Stomach (tissue), 4 donors: ENCODE results near the gene MYO5B.

Source experiments
- POLR2A ChIP-seq, 4 donors: fragments of 450-650 bp; IDR thresholded peaks; one replicate each; pipeline ENCODE4 v1.6.1; 2016; ENCODE audit warnings: antibody characterized with exemption in 4 of 4, control low read depth in 2 of 4, mild to moderate bottlenecking in 1 of 4, moderate library complexity in 1 of 4
- POLR2AphosphoS5 ChIP-seq, 3 donors: sonication (generic); formaldehyde crosslinking; IDR thresholded peaks; one replicate each; pipeline ENCODE4 v1.6.1; 2016; ENCODE audit warnings: antibody characterized with exemption in 3 of 3
- TF ChIP-seq, protein P1 (sequence below), 7 experiments: fragments of 450-650 bp in 4 of 7; fragments of 200-600 bp in 3 of 7; sonication (generic) in 3 of 7; IDR thresholded peaks; one replicate each; pipeline ENCODE4 v1.5.1; 2016 to 2019; ENCODE audit warnings: antibody characterized with exemption in 7 of 7, control low read depth in 2 of 7, mild to moderate bottlenecking in 1 of 7

DNA sequence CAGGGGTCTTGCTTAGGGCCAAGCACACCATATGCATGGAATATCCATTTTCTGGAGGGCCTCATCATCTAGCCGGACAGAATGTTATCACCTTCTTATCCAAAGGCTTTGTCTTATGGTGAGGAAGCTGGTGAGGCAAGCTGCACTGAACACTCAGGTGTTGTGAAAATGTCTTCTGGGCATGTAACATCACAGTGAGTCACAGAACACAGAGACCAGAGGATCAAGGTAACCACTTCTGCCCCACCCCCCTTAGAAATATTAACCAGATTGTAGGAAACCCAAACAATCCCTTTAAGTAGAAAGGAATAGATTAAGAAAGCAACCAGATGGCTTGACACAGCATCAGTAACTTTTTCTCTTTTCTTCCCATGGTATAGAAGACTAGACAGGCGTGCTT lies 51.1 kb downstream of the MYO5B start:
- TF ChIP-seq POLR2A (IDR thresholded peaks at IDR 0.05) (no peak), POLR2AphosphoS5 (IDR thresholded peaks at IDR 0.05) (no peak)
- TF ChIP-seq, protein P1, sequence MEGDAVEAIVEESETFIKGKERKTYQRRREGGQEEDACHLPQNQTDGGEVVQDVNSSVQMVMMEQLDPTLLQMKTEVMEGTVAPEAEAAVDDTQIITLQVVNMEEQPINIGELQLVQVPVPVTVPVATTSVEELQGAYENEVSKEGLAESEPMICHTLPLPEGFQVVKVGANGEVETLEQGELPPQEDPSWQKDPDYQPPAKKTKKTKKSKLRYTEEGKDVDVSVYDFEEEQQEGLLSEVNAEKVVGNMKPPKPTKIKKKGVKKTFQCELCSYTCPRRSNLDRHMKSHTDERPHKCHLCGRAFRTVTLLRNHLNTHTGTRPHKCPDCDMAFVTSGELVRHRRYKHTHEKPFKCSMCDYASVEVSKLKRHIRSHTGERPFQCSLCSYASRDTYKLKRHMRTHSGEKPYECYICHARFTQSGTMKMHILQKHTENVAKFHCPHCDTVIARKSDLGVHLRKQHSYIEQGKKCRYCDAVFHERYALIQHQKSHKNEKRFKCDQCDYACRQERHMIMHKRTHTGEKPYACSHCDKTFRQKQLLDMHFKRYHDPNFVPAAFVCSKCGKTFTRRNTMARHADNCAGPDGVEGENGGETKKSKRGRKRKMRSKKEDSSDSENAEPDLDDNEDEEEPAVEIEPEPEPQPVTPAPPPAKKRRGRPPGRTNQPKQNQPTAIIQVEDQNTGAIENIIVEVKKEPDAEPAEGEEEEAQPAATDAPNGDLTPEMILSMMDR (IDR thresholded peaks at IDR 0.05) = no peak
